ENCODE results near the gene COBL. TPM values are rescaled to one million over a fixed set of nuclear protein-coding genes. Genes with fewer than 3 reads are reported as not detected.

Gene COBL
- total RNA-seq, 2 donors from 2014 or later = 1.4 to 1.6 TPM

DNA sequence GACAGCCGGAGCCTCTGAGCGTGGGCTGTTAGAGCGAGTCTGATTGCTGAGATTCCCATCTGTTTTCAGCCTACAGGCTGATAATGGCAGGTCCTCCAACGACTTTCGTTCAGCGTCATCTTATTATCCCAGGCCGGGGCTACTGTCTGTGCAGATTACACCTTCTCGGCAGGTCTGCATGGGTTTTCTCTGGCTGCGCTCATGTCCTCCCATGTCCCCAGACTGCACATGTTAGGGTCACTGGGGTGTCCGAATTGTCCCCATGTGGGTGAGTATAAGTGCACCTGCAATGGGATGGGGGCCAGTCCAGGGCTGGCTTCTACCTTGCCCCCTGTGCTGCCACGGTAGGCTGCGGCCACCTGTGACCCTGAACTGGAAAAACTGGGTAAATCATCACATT lies 257.8 kb downstream of the COBL start:
- Histone ChIP-seq H3K9me3 (no peaks in the 10 kb centered on the region), H3K36me3 (no peaks in the 10 kb centered on the region), H3K4me1 (ENCODE audit: control insufficient read depth in 1 of 2, low read depth in 2 of 2) (no peaks in the 10 kb centered on the region), H3K4me3 (no peak overlapping the region), H3K27ac (no peak overlapping the region), H3K27me3 (replicated peaks; ENCODE audit: insufficient read depth) (no peaks in the 10 kb centered on the region)
- TF ChIP-seq, protein P1, sequence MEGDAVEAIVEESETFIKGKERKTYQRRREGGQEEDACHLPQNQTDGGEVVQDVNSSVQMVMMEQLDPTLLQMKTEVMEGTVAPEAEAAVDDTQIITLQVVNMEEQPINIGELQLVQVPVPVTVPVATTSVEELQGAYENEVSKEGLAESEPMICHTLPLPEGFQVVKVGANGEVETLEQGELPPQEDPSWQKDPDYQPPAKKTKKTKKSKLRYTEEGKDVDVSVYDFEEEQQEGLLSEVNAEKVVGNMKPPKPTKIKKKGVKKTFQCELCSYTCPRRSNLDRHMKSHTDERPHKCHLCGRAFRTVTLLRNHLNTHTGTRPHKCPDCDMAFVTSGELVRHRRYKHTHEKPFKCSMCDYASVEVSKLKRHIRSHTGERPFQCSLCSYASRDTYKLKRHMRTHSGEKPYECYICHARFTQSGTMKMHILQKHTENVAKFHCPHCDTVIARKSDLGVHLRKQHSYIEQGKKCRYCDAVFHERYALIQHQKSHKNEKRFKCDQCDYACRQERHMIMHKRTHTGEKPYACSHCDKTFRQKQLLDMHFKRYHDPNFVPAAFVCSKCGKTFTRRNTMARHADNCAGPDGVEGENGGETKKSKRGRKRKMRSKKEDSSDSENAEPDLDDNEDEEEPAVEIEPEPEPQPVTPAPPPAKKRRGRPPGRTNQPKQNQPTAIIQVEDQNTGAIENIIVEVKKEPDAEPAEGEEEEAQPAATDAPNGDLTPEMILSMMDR (IDR thresholded peaks at IDR 0.05) = no peak
- no peak for DNase-seq (ENCODE audit: low spot score)
- ATAC-seq (ENCODE audit: insufficient number of reproducible peaks, low FRiP score, low read depth) = no peak

DNA sequence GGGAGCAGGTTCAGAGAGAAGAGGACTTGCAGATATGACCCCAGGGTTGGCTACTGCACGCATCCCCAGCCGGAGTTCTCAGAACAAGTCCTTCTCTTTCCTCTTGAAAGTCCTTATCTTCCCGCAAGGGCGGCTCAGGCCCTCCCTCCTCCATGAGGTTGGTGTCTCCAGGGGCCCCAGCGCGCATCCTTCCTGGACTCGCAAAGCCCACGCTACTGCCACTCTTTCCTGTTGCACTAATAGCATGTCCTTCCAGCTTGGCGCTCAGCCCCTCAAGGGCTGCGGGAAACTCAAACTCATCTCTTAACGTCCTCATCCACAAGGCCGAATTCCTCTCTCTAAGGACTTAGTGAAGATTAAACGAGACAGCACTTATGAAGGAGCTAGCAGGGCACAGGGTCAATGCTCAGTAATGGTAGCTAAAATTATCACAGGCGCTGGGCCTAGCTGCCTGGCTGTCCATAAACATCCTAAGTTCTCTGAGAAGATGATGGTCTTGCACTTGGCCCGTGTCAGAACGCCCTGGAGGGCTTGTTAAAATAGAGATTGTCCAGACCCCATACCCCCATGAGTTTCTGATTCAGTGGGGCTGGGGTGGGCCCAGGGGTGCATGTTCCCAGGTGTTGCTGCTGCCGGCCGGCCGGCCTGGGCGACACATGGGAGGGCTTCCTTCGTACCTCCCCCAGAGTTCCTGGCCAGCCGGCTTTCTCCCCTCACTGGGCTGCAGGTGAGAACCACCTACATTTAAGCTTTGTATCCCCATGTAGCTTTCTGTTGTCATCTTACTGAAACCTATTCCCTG lies 261.4 kb downstream of the COBL start:
- H3K27ac ChIP-seq = no peak overlapping the region
- no peak overlapping the region for H3K4me3 ChIP-seq
- no peaks in the 10 kb centered on the region for H3K4me1 ChIP-seq (ENCODE audit: control insufficient read depth in 1 of 2, low read depth in 2 of 2)
- no peaks in the 10 kb centered on the region for H3K36me3 ChIP-seq
- no peak for ATAC-seq (ENCODE audit: insufficient number of reproducible peaks, low FRiP score, low read depth)
- TF ChIP-seq, protein P1 (IDR thresholded peaks at IDR 0.05) = no peak
- no peak for DNase-seq (ENCODE audit: low spot score)
- no peaks in the 10 kb centered on the region for H3K27me3 ChIP-seq (replicated peaks; ENCODE audit: insufficient read depth)
- no peaks in the 10 kb centered on the region for H3K9me3 ChIP-seq

DNA sequence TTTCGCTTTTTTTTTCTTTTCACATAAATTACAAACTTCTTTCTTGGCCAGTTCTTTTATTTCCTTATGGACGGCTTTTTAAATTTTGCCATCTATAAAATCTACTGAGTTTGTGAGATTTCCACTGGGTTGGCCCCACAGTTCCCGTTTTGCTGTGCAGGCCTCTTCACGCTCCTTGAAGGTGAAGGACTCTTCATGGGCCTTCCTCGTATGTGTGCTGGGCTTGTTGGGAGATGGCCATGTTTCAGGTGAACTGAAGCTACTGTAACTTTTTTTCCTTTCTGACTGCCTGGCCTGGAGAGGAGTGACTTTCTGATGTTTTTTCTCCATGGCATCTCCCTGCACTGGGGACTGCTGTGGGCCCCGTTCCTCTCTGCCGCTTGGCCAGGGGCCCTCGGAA lies 262.4 kb downstream of the COBL start:
- TF ChIP-seq, protein P1 (IDR thresholded peaks at IDR 0.05) = no peak
- Histone ChIP-seq H3K9me3 (no peaks in the 10 kb centered on the region), H3K4me3 (no peak overlapping the region), H3K4me1 (ENCODE audit: control insufficient read depth in 1 of 2, low read depth in 2 of 2) (no peaks in the 10 kb centered on the region), H3K36me3 (no peaks in the 10 kb centered on the region), H3K27ac (no peak overlapping the region), H3K27me3 (replicated peaks; ENCODE audit: insufficient read depth) (no peaks in the 10 kb centered on the region)
- DNase-seq (ENCODE audit: low spot score) (no peak), ATAC-seq (ENCODE audit: insufficient number of reproducible peaks, low FRiP score, low read depth) (no peak)

- no peaks in the 10 kb centered on the region for H3K9me3 ChIP-seq
- H3K4me3 ChIP-seq = no peak overlapping the region
- no peak overlapping the region for H3K27ac ChIP-seq
- ATAC-seq (ENCODE audit: insufficient number of reproducible peaks, low FRiP score, low read depth) (no peak), DNase-seq (ENCODE audit: low spot score) (no peak)
- TF ChIP-seq, protein P1 (IDR thresholded peaks at IDR 0.05) = no peak
- no peaks in the 10 kb centered on the region for H3K27me3 ChIP-seq (replicated peaks; ENCODE audit: insufficient read depth)
- no peaks in the 10 kb centered on the region for H3K4me1 ChIP-seq (ENCODE audit: control insufficient read depth in 1 of 2, low read depth in 2 of 2)
- no peaks in the 10 kb centered on the region for H3K36me3 ChIP-seq
Measured at GRCh38 chr7:51053160-51053925, 263.3 kb downstream of the COBL start.

DNA sequence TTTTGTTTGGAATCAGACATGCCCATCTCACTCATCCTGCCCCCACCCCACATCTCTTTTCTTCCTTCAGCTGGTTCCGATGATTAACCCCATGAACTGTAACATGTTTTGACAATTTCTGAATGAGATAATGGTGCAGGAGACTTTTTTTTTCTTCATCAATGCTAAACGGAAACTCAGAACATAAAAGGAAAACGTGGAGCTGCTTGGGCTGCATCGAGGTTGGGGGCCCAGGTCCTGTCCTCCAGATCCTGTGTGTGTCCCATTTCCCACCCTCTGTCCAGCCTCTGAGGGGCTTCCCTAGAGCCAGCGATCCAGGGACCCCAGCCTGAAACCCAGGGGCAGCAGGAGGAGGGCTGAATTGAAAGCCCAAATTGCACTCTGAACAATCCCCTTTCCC lies 270.1 kb downstream of the COBL start:
- Histone ChIP-seq H3K36me3 (no peaks in the 10 kb centered on the region), H3K9me3 (no peaks in the 10 kb centered on the region), H3K4me3 (no peak overlapping the region), H3K27ac (no peak overlapping the region), H3K27me3 (replicated peaks; ENCODE audit: insufficient read depth) (no peaks in the 10 kb centered on the region), H3K4me1 (ENCODE audit: control insufficient read depth in 1 of 2, low read depth in 2 of 2) (peaks cover 0 to 3% of the 10 kb centered on the region in 2 donors)
- no peak for ATAC-seq (ENCODE audit: insufficient number of reproducible peaks, low FRiP score, low read depth)
- no peak for DNase-seq (ENCODE audit: low spot score)
- TF ChIP-seq, protein P1 (IDR thresholded peaks at IDR 0.05) = no peak

Measured in thoracic aorta (tissue), 2 donors.